IPS-20b (cell line): ENCODE results near the gene PDE9A.

Source experiments
- H3K27ac ChIP-seq: one replicate; pipeline ENCODE4 v1.5.1; 2013; ENCODE audit warnings: low read length
- H3K27me3 ChIP-seq: 2 replicates; pipeline ENCODE4 v1.6.1; 2013; ENCODE audit warnings: mild to moderate bottlenecking, low read length, inconsistent platforms; ENCODE audit not compliant: insufficient read depth
- H3K36me3 ChIP-seq: 2 replicates; pipeline ENCODE4 v1.6.1; 2013; ENCODE audit warnings: low read depth, mild to moderate bottlenecking, inconsistent platforms, low read length, moderate library complexity; ENCODE audit not compliant: insufficient read depth
- H3K4me1 ChIP-seq: 2 replicates; pipeline ENCODE4 v1.6.1; 2013; ENCODE audit warnings: mild to moderate bottlenecking, control low read depth, inconsistent platforms, low read length, moderate library complexity; ENCODE audit not compliant: insufficient read depth
- H3K4me3 ChIP-seq: 2 replicates; pipeline ENCODE4 v1.5.1; 2013; ENCODE audit warnings: mild to moderate bottlenecking, low read length, inconsistent platforms
- H3K9ac ChIP-seq: 2 replicates; pipeline ENCODE4 v1.6.1; 2013; ENCODE audit warnings: low read depth, mild to moderate bottlenecking, inconsistent platforms, low read length, moderate library complexity
- H3K9me3 ChIP-seq: 2 replicates; pipeline ENCODE4 v1.6.1; 2013; ENCODE audit warnings: mild to moderate bottlenecking, low read depth, low read length, inconsistent platforms; ENCODE audit not compliant: insufficient read depth

Gene PDE9A

GRCh38 chr21:42616446-42616845, 37.0 kb upstream of the PDE9A start:
- H3K4me3 ChIP-seq = no peak overlapping the region
- H3K36me3 ChIP-seq = no peaks in the 10 kb centered on the region
- H3K9me3 ChIP-seq = no peaks in the 10 kb centered on the region
- no peak overlapping the region for H3K9ac ChIP-seq
- peaks cover 4% of the 10 kb centered on the region for H3K27me3 ChIP-seq
- no peaks in the 10 kb centered on the region for H3K4me1 ChIP-seq
- H3K27ac ChIP-seq = no peak overlapping the region

GRCh38 chr21:42616941-42617340, 36.5 kb upstream of the PDE9A start:
- Histone ChIP-seq H3K36me3 (no peaks in the 10 kb centered on the region), H3K4me3 (no peak overlapping the region), H3K9ac (no peak overlapping the region), H3K27ac (no peak overlapping the region), H3K4me1 (no peaks in the 10 kb centered on the region), H3K9me3 (no peaks in the 10 kb centered on the region), H3K27me3 (peaks cover 4% of the 10 kb centered on the region)

GRCh38 chr21:42617486-42617885, 35.9 kb upstream of the PDE9A start:
- H3K36me3 ChIP-seq = no peaks in the 10 kb centered on the region
- H3K27me3 ChIP-seq = peaks cover 4% of the 10 kb centered on the region
- no peak overlapping the region for H3K27ac ChIP-seq
- no peak overlapping the region for H3K4me3 ChIP-seq
- H3K9me3 ChIP-seq = no peaks in the 10 kb centered on the region
- H3K4me1 ChIP-seq = no peaks in the 10 kb centered on the region
- no peak overlapping the region for H3K9ac ChIP-seq

- Histone ChIP-seq H3K27ac (no peak overlapping the region), H3K4me1 (no peaks in the 10 kb centered on the region), H3K9ac (no peak overlapping the region), H3K9me3 (no peaks in the 10 kb centered on the region), H3K36me3 (no peaks in the 10 kb centered on the region), H3K27me3 (peaks cover under 1% of the 10 kb centered on the region), H3K4me3 (no peak overlapping the region)
Measured at GRCh38 chr21:42618707-42619102, 34.7 kb upstream of the PDE9A start.

GRCh38 chr21:42619166-42619565, 34.3 kb upstream of the PDE9A start:
- Histone ChIP-seq H3K36me3 (no peaks in the 10 kb centered on the region), H3K4me3 (no peak overlapping the region), H3K27me3 (no peaks in the 10 kb centered on the region), H3K9me3 (no peaks in the 10 kb centered on the region), H3K4me1 (no peaks in the 10 kb centered on the region), H3K27ac (no peak overlapping the region), H3K9ac (no peak overlapping the region)

- Histone ChIP-seq H3K27ac (no peak overlapping the region), H3K9ac (no peak overlapping the region), H3K9me3 (no peaks in the 10 kb centered on the region), H3K36me3 (no peaks in the 10 kb centered on the region), H3K27me3 (no peaks in the 10 kb centered on the region), H3K4me1 (no peaks in the 10 kb centered on the region), H3K4me3 (no peak overlapping the region)
Measured at GRCh38 chr21:42619841-42620240, 33.6 kb upstream of the PDE9A start.

- Histone ChIP-seq H3K9me3 (no peaks in the 10 kb centered on the region), H3K36me3 (no peaks in the 10 kb centered on the region), H3K27me3 (peaks cover 4% of the 10 kb centered on the region; the same call in 1 of the 2 replicates), H3K27ac (no peak overlapping the region), H3K4me1 (no peaks in the 10 kb centered on the region), H3K4me3 (no peak overlapping the region), H3K9ac (no peak overlapping the region)
Measured at GRCh38 chr21:42621166-42621818, 32.1 kb upstream of the PDE9A start.

- no peaks in the 10 kb centered on the region for H3K4me1 ChIP-seq
- H3K27me3 ChIP-seq = peaks cover 5% of the 10 kb centered on the region; the same call in 1 of the 2 replicates
- H3K9ac ChIP-seq = no peak overlapping the region
- no peak overlapping the region for H3K4me3 ChIP-seq
- no peaks in the 10 kb centered on the region for H3K36me3 ChIP-seq
- H3K9me3 ChIP-seq = no peaks in the 10 kb centered on the region
- no peak overlapping the region for H3K27ac ChIP-seq
Measured at GRCh38 chr21:42621819-42622177, 31.6 kb upstream of the PDE9A start.

- no peak overlapping the region for H3K27ac ChIP-seq
- H3K4me1 ChIP-seq = no peaks in the 10 kb centered on the region
- peaks cover 7% of the 10 kb centered on the region for H3K27me3 ChIP-seq
- H3K36me3 ChIP-seq = no peaks in the 10 kb centered on the region
- H3K9me3 ChIP-seq = no peaks in the 10 kb centered on the region
- no peak overlapping the region for H3K9ac ChIP-seq
- H3K4me3 ChIP-seq = no peak overlapping the region
Measured at GRCh38 chr21:42622284-42622683, 31.1 kb upstream of the PDE9A start.

GRCh38 chr21:42623694-42624093, 29.7 kb upstream of the PDE9A start:
- H3K27me3 ChIP-seq = peaks cover 15% of the 10 kb centered on the region

GRCh38 chr21:42624095-42624790, 29.2 kb upstream of the PDE9A start:
- H3K9ac ChIP-seq = no peak overlapping the region
- no peaks in the 10 kb centered on the region for H3K9me3 ChIP-seq
- no peak overlapping the region for H3K4me3 ChIP-seq
- H3K27me3 ChIP-seq = peaks cover 15% of the 10 kb centered on the region
- no peak overlapping the region for H3K27ac ChIP-seq
- no peaks in the 10 kb centered on the region for H3K36me3 ChIP-seq
- no peaks in the 10 kb centered on the region for H3K4me1 ChIP-seq

More at GRCh38 chr21:42623694-42624093, 29.7 kb upstream of the PDE9A start:
- Histone ChIP-seq H3K9ac (no peak overlapping the region), H3K4me3 (no peak overlapping the region), H3K9me3 (no peaks in the 10 kb centered on the region), H3K4me1 (no peaks in the 10 kb centered on the region), H3K36me3 (no peaks in the 10 kb centered on the region), H3K27ac (no peak overlapping the region)

- Histone ChIP-seq H3K4me3 (no peak overlapping the region), H3K27ac (no peak overlapping the region), H3K9me3 (no peaks in the 10 kb centered on the region), H3K9ac (no peak overlapping the region), H3K36me3 (no peaks in the 10 kb centered on the region), H3K4me1 (no peaks in the 10 kb centered on the region), H3K27me3 (peaks cover 15% of the 10 kb centered on the region)
Measured at GRCh38 chr21:42624936-42625335, 28.5 kb upstream of the PDE9A start.
